HL-60 (cell line): Measurements from ENCODE around the gene AKAP5.

Experiments used
- TF ChIP-seq, protein P1 (sequence below): IDR thresholded peaks from one replicate; pipeline ENCODE4 v1.5.1; 2011; ENCODE audit warnings: low read length, control low read depth, inconsistent platforms; ENCODE audit not compliant: insufficient read depth
- TF ChIP-seq, protein P2 (sequence below): IDR thresholded peaks from 2 replicates; pipeline ENCODE4 v1.6.1; 2012; ENCODE audit warnings: low read depth; ENCODE audit not compliant: insufficient replicate concordance

DNA sequence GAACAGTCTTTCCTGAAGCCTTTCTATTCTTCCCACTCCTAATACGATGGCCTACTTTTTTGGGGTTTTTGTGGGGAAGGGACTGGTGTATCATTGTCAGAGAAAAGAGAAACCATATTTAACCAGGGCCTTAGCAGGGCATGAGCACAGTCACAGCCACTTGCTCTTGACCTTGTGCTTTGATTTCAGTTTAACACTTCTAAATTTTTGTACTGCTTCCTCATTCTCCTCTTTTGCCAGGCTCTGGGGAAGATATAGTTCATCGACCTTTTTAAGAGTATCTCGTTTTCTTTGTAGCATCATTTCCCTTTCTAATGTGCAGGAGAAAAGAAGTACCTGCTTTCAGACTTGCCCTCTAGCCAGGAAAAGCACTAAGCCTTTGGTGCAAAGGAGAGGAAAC lies 41.4 kb downstream of the AKAP5 start:
- TF ChIP-seq, protein P1, sequence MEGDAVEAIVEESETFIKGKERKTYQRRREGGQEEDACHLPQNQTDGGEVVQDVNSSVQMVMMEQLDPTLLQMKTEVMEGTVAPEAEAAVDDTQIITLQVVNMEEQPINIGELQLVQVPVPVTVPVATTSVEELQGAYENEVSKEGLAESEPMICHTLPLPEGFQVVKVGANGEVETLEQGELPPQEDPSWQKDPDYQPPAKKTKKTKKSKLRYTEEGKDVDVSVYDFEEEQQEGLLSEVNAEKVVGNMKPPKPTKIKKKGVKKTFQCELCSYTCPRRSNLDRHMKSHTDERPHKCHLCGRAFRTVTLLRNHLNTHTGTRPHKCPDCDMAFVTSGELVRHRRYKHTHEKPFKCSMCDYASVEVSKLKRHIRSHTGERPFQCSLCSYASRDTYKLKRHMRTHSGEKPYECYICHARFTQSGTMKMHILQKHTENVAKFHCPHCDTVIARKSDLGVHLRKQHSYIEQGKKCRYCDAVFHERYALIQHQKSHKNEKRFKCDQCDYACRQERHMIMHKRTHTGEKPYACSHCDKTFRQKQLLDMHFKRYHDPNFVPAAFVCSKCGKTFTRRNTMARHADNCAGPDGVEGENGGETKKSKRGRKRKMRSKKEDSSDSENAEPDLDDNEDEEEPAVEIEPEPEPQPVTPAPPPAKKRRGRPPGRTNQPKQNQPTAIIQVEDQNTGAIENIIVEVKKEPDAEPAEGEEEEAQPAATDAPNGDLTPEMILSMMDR, result no peak
- TF ChIP-seq, protein P2, sequence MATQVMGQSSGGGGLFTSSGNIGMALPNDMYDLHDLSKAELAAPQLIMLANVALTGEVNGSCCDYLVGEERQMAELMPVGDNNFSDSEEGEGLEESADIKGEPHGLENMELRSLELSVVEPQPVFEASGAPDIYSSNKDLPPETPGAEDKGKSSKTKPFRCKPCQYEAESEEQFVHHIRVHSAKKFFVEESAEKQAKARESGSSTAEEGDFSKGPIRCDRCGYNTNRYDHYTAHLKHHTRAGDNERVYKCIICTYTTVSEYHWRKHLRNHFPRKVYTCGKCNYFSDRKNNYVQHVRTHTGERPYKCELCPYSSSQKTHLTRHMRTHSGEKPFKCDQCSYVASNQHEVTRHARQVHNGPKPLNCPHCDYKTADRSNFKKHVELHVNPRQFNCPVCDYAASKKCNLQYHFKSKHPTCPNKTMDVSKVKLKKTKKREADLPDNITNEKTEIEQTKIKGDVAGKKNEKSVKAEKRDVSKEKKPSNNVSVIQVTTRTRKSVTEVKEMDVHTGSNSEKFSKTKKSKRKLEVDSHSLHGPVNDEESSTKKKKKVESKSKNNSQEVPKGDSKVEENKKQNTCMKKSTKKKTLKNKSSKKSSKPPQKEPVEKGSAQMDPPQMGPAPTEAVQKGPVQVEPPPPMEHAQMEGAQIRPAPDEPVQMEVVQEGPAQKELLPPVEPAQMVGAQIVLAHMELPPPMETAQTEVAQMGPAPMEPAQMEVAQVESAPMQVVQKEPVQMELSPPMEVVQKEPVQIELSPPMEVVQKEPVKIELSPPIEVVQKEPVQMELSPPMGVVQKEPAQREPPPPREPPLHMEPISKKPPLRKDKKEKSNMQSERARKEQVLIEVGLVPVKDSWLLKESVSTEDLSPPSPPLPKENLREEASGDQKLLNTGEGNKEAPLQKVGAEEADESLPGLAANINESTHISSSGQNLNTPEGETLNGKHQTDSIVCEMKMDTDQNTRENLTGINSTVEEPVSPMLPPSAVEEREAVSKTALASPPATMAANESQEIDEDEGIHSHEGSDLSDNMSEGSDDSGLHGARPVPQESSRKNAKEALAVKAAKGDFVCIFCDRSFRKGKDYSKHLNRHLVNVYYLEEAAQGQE, result no peak
